SK-N-SH (cell line): ENCODE measurements around the gene BDKRB2. TPM values are rescaled to one million over a fixed set of nuclear protein-coding genes. Genes with fewer than 3 reads are reported as not detected.

Experiments
- CTCF ChIA-PET: fragments of 300-600, 350-600 bp; formaldehyde crosslinking; extraction: SDS; loops from one replicate; lab custom pipeline; 2021; lab: Yijun Ruan, JAX
- POLR2A ChIA-PET: fragments of 350-600 bp; sonication (Branson Sonifier 250); formaldehyde crosslinking; extraction: SDS; loops from one replicate; lab custom pipeline; 2020; ENCODE audit warnings: antibody characterized with exemption, inconsistent platforms; lab: Yijun Ruan, JAX
- DNase-seq: peaks from one replicate; pipeline ENCODE4 v3.0.0; 2012
- H2AFZ ChIP-seq: fragments of 200-600 bp; sonication (generic); 2 replicates; pipeline ENCODE4 v1.8.1; 2016; ENCODE audit warnings: antibody characterized with exemption, mild to moderate bottlenecking, low read depth
- H3F3A ChIP-seq: fragments of 200-600 bp; sonication (generic); replicated peaks from 2 replicates; pipeline ENCODE3; 2016; ENCODE audit warnings: antibody characterized with exemption, mild to moderate bottlenecking; ENCODE audit not compliant: insufficient read depth
- H3K27ac ChIP-seq, 2 experiments: fragments of 200-500 bp in 1 of 2; fragments of 200-600 bp in 1 of 2; sonication (Bioruptor generic) in 1 of 2; sonication (generic), shearing (Covaris generic) in 1 of 2; 2 replicates each; pipeline versions ENCODE4 v1.5.1 to v1.6.1; 2014 to 2016; ENCODE audit warnings: low read depth in 2 of 2, inconsistent platforms in 1 of 2, low read length in 1 of 2, mild to moderate bottlenecking in 1 of 2, mixed read lengths in 1 of 2
- H3K27me3 ChIP-seq: fragments of 200-600 bp; sonication (generic), shearing (Covaris generic); 2 replicates; pipeline ENCODE4 v1.6.1; 2016; ENCODE audit warnings: mixed run types; ENCODE audit not compliant: insufficient read depth
- H3K36me3 ChIP-seq, 2 experiments: fragments of 200-500 bp in 1 of 2; fragments of 200-600 bp in 1 of 2; sonication (Bioruptor generic) in 1 of 2; sonication (generic) in 1 of 2; replicated peaks in 1 of 2; 2 replicates each; pipeline versions ENCODE3 to v1.5.1; 2014 to 2016; ENCODE audit warnings: low read length in 1 of 2, mild to moderate bottlenecking in 1 of 2; ENCODE audit not compliant: insufficient read depth in 2 of 2, control insufficient read depth in 1 of 2
- H3K4me1 ChIP-seq, 2 experiments: fragments of 200-500 bp in 1 of 2; fragments of 200-600 bp in 1 of 2; sonication (Bioruptor generic) in 1 of 2; sonication (generic), shearing (Covaris generic) in 1 of 2; 2 replicates each; pipeline versions ENCODE4 v1.5.1 to v1.6.1; 2014 to 2016; ENCODE audit warnings: low read depth in 1 of 2, low read length in 1 of 2, mixed run types in 1 of 2; ENCODE audit not compliant: insufficient read depth in 2 of 2, control insufficient read depth in 1 of 2
- H3K4me2 ChIP-seq: fragments of 200-600 bp; sonication (generic), shearing (Covaris generic); 2 replicates; pipeline ENCODE4 v1.6.1; 2017; ENCODE audit warnings: mixed run types
- H3K4me3 ChIP-seq, 2 experiments: fragments of 200-500 bp in 1 of 2; fragments of 200-600 bp in 1 of 2; sonication (Bioruptor generic) in 1 of 2; sonication (generic), shearing (Covaris generic) in 1 of 2; 2 replicates each; pipeline versions ENCODE4 v1.5.1 to v1.8.1; 2014 to 2016; ENCODE audit warnings: low read depth in 2 of 2, inconsistent platforms in 1 of 2, low read length in 1 of 2, mild to moderate bottlenecking in 1 of 2, mixed read lengths in 1 of 2, moderate library complexity in 1 of 2
- H3K79me2 ChIP-seq: fragments of 200-600 bp; sonication (generic); 2 replicates; pipeline ENCODE4 v1.8.1; 2017; ENCODE audit warnings: mild to moderate bottlenecking; ENCODE audit not compliant: insufficient read depth
- H3K9ac ChIP-seq: fragments of 200-600 bp; sonication (generic); 2 replicates; pipeline ENCODE4 v1.6.1; 2017; ENCODE audit warnings: mixed run types
- H3K9me2 ChIP-seq: fragments of 200-600 bp; sonication (generic); 2 replicates; pipeline ENCODE4 v1.6.1; 2017; ENCODE audit warnings: mixed run types
- H3K9me3 ChIP-seq: fragments of 200-600 bp; sonication (generic); 2 replicates; pipeline ENCODE4 v1.6.1; 2017; ENCODE audit warnings: mixed run types, mild to moderate bottlenecking, moderate library complexity
- H4K20me1 ChIP-seq: fragments of 200-600 bp; sonication (generic); 2 replicates; pipeline ENCODE4 v1.6.1; 2017; ENCODE audit warnings: mild to moderate bottlenecking, mixed run types; ENCODE audit not compliant: insufficient read depth
- CHD2 ChIP-seq: fragments of 150-350 bp; IDR thresholded peaks from 2 replicates; pipeline ENCODE4 v1.6.1; 2018; ENCODE audit warnings: low read length; ENCODE audit not compliant: partially characterized antibody
- EZH2phosphoT487 ChIP-seq: fragments of 200-600 bp; sonication (generic); IDR thresholded peaks from 2 replicates; pipeline ENCODE4 v1.6.1; 2017; ENCODE audit warnings: low read depth, mixed run types, mild to moderate bottlenecking, antibody characterized with exemption, moderate library complexity, borderline replicate concordance
- FOXJ3 ChIP-seq: sonication (generic); formaldehyde crosslinking; IDR thresholded peaks from 2 replicates; pipeline ENCODE4 v1.5.1; 2020; ENCODE audit warnings: mild to moderate bottlenecking, missing genetic modification reagents
- GABPA ChIP-seq: IDR thresholded peaks from 2 replicates; pipeline ENCODE4 v1.4.0; 2012; ENCODE audit warnings: low read depth, mild to moderate bottlenecking
- JUND ChIP-seq: IDR thresholded peaks from 2 replicates; pipeline ENCODE4 v1.4.0; 2012
- NFIC ChIP-seq: IDR thresholded peaks from 2 replicates; pipeline ENCODE4 v1.4.0; 2012; ENCODE audit warnings: borderline replicate concordance
- NRF1 ChIP-seq: IDR thresholded peaks from 2 replicates; pipeline ENCODE4 v1.6.1; 2012; ENCODE audit warnings: low read depth, mild to moderate bottlenecking, low read length
- POLR2AphosphoS5 ChIP-seq: IDR thresholded peaks from 2 replicates; pipeline ENCODE4 v1.6.1; 2012; ENCODE audit warnings: low read depth, low read length
- RFX5 ChIP-seq: IDR thresholded peaks from 2 replicates; pipeline ENCODE4 v1.6.1; 2012; ENCODE audit warnings: mild to moderate bottlenecking, improper control_type of control experiment, low read length
- SIN3A ChIP-seq: IDR thresholded peaks from 2 replicates; pipeline ENCODE4 v1.6.1; 2012; ENCODE audit warnings: low read depth, mild to moderate bottlenecking, low read length, moderate library complexity, borderline replicate concordance
- SMC3 ChIP-seq: IDR thresholded peaks from 2 replicates; pipeline ENCODE4 v1.6.1; 2012; ENCODE audit warnings: low read depth, low read length, improper control_type of control experiment
- TCF12 ChIP-seq: IDR thresholded peaks from 2 replicates; pipeline ENCODE4 v1.4.0; 2012
- TEAD4 ChIP-seq: IDR thresholded peaks from 2 replicates; pipeline ENCODE4 v1.4.0; 2012; ENCODE audit warnings: mild to moderate bottlenecking, borderline replicate concordance; ENCODE audit not compliant: insufficient read depth
- YY1 ChIP-seq: IDR thresholded peaks from 2 replicates; pipeline ENCODE4 v1.4.0; 2012; ENCODE audit warnings: low read depth, mild to moderate bottlenecking
- WGBS: methylation state at CpG from one replicate; pipeline ENCODE4 v1.1.6; 2017; ENCODE audit warnings: low lambda C conversion rate; 5-methylcytosine and 5-hydroxymethylcytosine counted together
- polyA plus RNA-seq, 3 experiments: library from polyadenylated mRNA; depleted of rRNA; stranded (reverse); fragments of >200 nt; gene quantifications; 2 replicates each; pipeline ENCODE4 v1.2.3, GENCODE V29; 2012
- TF ChIP-seq, protein P1 (sequence below): IDR thresholded peaks from 2 replicates; pipeline ENCODE4 v1.6.1; 2012; ENCODE audit warnings: mild to moderate bottlenecking, low read depth, low read length, moderate library complexity
- TF ChIP-seq, protein P2 (sequence below): IDR thresholded peaks from 2 replicates; pipeline ENCODE4; 2012
- TF ChIP-seq, protein P3 (sequence below): IDR thresholded peaks from 2 replicates; pipeline ENCODE4 v1.4.0; 2012; ENCODE audit warnings: low read depth
- TF ChIP-seq, protein P4 (sequence below): IDR thresholded peaks from 2 replicates; pipeline ENCODE4 v1.4.0; 2012; ENCODE audit warnings: low read depth, borderline replicate concordance

The BDKRB2 gene
- polyA plus RNA-seq, 1 of the 3 experiments (the other 2 are of a cell fraction), result 4.8 TPM

DNA sequence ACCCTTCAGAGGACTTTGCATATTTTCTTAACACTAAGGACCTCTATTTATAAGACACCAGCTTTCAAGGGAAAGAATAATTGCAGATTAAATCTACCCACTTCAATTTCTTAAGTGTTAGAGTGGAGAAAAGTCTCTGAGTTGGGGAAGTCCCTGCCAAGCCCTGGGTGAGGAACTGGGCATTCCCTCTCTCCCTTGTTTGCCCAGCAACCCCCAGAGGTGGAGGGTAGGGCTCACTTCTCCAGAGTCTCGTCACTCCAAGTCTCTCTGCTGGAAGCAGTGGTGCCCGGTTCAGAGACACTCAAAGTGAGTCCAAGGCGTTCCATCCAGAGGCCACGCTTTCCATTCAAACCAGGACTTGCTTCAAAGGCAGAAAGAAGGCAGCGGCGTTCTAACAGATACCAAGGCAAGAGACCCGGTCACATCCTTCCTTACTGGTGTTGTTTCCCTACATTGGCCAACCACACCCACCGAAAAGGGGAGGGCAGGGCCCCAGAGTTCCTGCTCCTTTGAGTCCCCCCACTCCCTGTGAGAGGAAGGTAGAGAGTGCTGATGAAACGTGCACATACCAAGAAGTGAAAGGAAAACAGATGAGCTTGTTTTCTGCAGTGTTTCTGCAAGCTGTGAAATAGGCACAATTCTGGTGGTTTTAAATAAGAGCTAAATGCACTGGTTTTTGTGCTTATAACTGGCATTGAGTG lies 6.1 kb upstream of the BDKRB2 start:
- Histone ChIP-seq H3K79me2 (no peaks in the 10 kb centered on the region), H3K4me1 (peaks cover 0 to 1% of the 10 kb centered on the region in 2 experiments; a peak in 1 of 4 replicates), H3K4me2 (no peak overlapping the region), H4K20me1 (no peaks in the 10 kb centered on the region), H3K4me3 (no peak overlapping the region), H3K9me3 (no peaks in the 10 kb centered on the region), H3K36me3 (no peaks in the 10 kb centered on the region), H3K27ac (no peak overlapping the region), H3K9me2 (no peaks in the 10 kb centered on the region), H3K27me3 (no peaks in the 10 kb centered on the region), H2AFZ (no peak overlapping the region), H3K9ac (no peak overlapping the region), H3F3A (no peaks in the 10 kb centered on the region)
- TF ChIP-seq FOXJ3 (CRISPR knock-in tag) (no peak), JUND (no peak), TEAD4 (no peak)
- TF ChIP-seq, protein P1, sequence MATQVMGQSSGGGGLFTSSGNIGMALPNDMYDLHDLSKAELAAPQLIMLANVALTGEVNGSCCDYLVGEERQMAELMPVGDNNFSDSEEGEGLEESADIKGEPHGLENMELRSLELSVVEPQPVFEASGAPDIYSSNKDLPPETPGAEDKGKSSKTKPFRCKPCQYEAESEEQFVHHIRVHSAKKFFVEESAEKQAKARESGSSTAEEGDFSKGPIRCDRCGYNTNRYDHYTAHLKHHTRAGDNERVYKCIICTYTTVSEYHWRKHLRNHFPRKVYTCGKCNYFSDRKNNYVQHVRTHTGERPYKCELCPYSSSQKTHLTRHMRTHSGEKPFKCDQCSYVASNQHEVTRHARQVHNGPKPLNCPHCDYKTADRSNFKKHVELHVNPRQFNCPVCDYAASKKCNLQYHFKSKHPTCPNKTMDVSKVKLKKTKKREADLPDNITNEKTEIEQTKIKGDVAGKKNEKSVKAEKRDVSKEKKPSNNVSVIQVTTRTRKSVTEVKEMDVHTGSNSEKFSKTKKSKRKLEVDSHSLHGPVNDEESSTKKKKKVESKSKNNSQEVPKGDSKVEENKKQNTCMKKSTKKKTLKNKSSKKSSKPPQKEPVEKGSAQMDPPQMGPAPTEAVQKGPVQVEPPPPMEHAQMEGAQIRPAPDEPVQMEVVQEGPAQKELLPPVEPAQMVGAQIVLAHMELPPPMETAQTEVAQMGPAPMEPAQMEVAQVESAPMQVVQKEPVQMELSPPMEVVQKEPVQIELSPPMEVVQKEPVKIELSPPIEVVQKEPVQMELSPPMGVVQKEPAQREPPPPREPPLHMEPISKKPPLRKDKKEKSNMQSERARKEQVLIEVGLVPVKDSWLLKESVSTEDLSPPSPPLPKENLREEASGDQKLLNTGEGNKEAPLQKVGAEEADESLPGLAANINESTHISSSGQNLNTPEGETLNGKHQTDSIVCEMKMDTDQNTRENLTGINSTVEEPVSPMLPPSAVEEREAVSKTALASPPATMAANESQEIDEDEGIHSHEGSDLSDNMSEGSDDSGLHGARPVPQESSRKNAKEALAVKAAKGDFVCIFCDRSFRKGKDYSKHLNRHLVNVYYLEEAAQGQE, result no peak
- no peak for DNase-seq
- POLR2A ChIA-PET, result no interaction called here
- WGBS, result 78% methylated on average over 8 of the region's 9 CpGs
- CTCF ChIA-PET, result interaction anchor here (1.1 to 2.3 kb wide), 2 partner anchors 20 to 98 kb away, joined by 3 to 6 read pairs; no protein-coding TSS in a partner anchor

DNA sequence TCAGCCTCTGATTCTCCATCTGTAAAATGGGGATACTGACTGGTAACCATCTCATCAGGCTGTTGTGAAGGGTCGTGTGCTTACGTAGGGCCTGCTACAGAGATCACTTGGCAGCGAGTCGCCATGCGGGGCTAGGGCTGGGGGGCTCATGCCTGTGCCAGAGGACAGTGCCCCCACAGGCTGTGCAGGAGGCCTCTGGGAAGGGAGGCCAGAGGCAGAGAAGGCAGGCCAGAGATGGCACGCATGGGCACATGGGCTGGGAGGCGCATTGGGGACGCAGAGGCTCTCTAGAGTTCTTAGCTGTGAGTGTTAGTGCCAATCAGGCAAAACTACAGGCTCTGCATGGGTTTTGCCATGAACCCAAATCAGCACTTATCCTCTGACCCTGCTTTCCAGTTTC lies 3.5 kb upstream of the BDKRB2 start:
- Histone ChIP-seq H3K27me3 (no peaks in the 10 kb centered on the region), H3K79me2 (peaks cover 12% of the 10 kb centered on the region; the same call in 1 of the 2 replicates), H3K9me3 (no peaks in the 10 kb centered on the region), H3K4me3 (no peak overlapping the region), H3K9ac (no peak overlapping the region), H3F3A (no peaks in the 10 kb centered on the region), H3K9me2 (no peaks in the 10 kb centered on the region), H3K36me3 (no peaks in the 10 kb centered on the region), H3K4me2 (no peak overlapping the region), H2AFZ (no peak overlapping the region), H3K27ac (no peak overlapping the region), H4K20me1 (no peaks in the 10 kb centered on the region), H3K4me1 (peaks cover 11 to 19% of the 10 kb centered on the region in 2 experiments; a peak in 2 of 4 replicates)
- CTCF ChIA-PET, result no interaction called here
- 80% methylated on average over 3 of the region's 8 CpGs for WGBS
- DNase-seq, result no peak
- POLR2A ChIA-PET, result no interaction called here
- TF ChIP-seq JUND (no peak), GABPA (no peak), CHD2 (no peak), RFX5 (no peak), POLR2AphosphoS5 (no peak), NRF1 (no peak), TEAD4 (no peak), YY1 (no peak), NFIC (no peak), EZH2phosphoT487 (no peak), SMC3 (no peak), SIN3A (no peak), TCF12 (no peak)
- TF ChIP-seq, protein P2, sequence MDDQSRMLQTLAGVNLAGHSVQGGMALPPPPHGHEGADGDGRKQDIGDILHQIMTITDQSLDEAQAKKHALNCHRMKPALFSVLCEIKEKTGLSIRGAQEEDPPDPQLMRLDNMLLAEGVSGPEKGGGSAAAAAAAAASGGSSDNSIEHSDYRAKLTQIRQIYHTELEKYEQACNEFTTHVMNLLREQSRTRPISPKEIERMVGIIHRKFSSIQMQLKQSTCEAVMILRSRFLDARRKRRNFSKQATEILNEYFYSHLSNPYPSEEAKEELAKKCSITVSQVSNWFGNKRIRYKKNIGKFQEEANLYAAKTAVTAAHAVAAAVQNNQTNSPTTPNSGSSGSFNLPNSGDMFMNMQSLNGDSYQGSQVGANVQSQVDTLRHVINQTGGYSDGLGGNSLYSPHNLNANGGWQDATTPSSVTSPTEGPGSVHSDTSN, result no peak
- TF ChIP-seq, protein P3, sequence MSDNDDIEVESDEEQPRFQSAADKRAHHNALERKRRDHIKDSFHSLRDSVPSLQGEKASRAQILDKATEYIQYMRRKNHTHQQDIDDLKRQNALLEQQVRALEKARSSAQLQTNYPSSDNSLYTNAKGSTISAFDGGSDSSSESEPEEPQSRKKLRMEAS, result no peak
- TF ChIP-seq, protein P4, sequence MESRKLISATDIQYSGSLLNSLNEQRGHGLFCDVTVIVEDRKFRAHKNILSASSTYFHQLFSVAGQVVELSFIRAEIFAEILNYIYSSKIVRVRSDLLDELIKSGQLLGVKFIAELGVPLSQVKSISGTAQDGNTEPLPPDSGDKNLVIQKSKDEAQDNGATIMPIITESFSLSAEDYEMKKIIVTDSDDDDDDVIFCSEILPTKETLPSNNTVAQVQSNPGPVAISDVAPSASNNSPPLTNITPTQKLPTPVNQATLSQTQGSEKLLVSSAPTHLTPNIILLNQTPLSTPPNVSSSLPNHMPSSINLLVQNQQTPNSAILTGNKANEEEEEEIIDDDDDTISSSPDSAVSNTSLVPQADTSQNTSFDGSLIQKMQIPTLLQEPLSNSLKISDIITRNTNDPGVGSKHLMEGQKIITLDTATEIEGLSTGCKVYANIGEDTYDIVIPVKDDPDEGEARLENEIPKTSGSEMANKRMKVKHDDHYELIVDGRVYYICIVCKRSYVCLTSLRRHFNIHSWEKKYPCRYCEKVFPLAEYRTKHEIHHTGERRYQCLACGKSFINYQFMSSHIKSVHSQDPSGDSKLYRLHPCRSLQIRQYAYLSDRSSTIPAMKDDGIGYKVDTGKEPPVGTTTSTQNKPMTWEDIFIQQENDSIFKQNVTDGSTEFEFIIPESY, result no peak
